Measurements from ENCODE around the gene ATP8B2.
A peak's percentile ranks its signal among the peaks of the same experiment; 100 is the strongest.
"Not testable (repeated sequence)": the region's sequence is repeated elsewhere in the genome, so short reads cannot be mapped to it uniquely, and the experiment has no call there.

The ATP8B2 gene

DNA sequence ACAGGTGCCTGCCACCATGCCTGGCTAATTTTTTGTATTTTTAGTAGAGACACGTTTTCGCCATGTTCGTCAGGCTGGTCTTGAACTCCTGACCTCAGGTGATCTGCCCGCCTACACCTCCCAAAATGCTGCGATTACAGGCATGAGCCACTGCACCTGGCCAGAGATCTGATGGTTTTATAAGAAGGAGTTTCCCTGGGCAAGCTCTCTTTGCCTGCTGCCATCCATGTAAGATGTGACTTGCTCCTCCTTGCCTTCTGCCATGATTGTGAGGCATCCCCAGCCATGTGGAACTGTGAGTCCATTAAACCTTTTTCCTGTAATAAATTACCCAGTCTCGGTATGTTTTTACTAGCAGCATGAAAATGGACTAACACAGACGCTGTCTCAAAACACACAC is 16.2 kb upstream of the ATP8B2 start:
- H3K27me3 ChIP-seq (ENCODE audit: insufficient read depth, low read length); H3K4me1 ChIP-seq (ENCODE audit: insufficient read depth, low read length): not testable (repeated sequence)

DNA sequence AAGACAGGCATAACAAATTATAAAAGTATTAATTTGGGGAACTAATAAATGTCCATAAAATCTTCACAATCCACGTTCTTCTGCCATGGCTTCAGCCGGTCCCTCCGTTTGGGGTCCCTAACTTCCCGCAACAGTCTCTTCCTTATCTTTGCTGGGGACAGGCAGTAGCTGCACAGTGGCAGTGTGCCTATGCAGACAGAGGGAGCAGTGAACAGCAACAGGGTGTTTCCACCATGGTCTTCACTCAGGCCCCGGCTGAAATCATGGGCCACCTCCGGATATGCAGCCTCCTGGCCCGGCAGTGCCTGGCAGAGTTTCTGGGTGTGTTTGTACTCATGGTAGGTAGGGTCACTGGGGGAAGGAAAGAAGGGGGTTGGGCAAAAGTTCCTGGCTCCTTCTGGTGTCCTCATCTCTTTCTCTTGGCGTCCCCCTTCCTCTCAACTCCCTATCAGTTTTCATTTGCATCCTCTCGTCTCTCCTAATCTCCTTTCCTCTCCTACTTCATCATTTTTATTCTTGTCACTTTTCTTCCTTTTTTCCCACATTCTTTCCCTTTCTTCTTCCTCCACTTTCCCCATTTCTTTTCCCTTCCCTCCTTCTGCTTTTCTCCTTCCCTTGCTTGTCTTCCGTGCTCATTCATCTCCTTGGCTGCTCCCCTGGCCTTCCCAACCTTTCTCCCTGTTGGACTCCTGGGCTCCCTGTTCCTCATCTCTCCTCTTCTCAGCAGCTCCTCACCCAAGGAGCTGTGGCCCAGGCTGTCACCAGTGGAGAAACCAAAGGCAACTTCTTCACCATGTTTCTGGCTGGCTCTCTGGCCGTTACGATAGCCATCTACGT is 12.9 kb upstream of the ATP8B2 start:
- H3K4me1 ChIP-seq (ENCODE audit: insufficient read depth, low read length); H3K27me3 ChIP-seq (ENCODE audit: insufficient read depth, low read length); H3K36me3 ChIP-seq (ENCODE audit: insufficient read depth, low read depth, low read length); H3K27ac ChIP-seq (ENCODE audit: low read length); H3K4me3 ChIP-seq (ENCODE audit: low read length); H3K9ac ChIP-seq (ENCODE audit: low read depth, low read length): not testable (repeated sequence)
- H3K9me3 ChIP-seq (ENCODE audit: insufficient read depth, low read depth, low read length), result peaks cover 17% of the 10 kb centered on the region; the same call in 1 of the 2 replicates

More for the DNA sequence above, 16.2 kb upstream of the ATP8B2 start:
- H3K9ac ChIP-seq (ENCODE audit: low read depth, low read length); H3K4me3 ChIP-seq (ENCODE audit: low read length); H3K9me3 ChIP-seq (ENCODE audit: insufficient read depth, low read depth, low read length); H3K27ac ChIP-seq (ENCODE audit: low read length); H3K36me3 ChIP-seq (ENCODE audit: insufficient read depth, low read depth, low read length): not testable (repeated sequence)

- Histone ChIP-seq H3K9me3 (ENCODE audit: insufficient read depth, low read depth, low read length) (peaks cover 18% of the 10 kb centered on the region; the same call in 1 of the 2 replicates), H3K4me1 (ENCODE audit: insufficient read depth, low read length) (no peaks in the 10 kb centered on the region), H3K36me3 (ENCODE audit: insufficient read depth, low read depth, low read length) (no peaks in the 10 kb centered on the region), H3K9ac (ENCODE audit: low read depth, low read length) (no peak overlapping the region), H3K4me3 (ENCODE audit: low read length) (no peak overlapping the region), H3K27ac (ENCODE audit: low read length) (no peak overlapping the region), H3K27me3 (ENCODE audit: insufficient read depth, low read length) (no peaks in the 10 kb centered on the region)
Observed at GRCh38 chr1:154313066-154313356, 12.3 kb upstream of the ATP8B2 start.

- peaks cover 18% of the 10 kb centered on the region; the same call in 1 of the 2 replicates for H3K9me3 ChIP-seq (ENCODE audit: insufficient read depth, low read depth, low read length)
- H3K4me3 ChIP-seq (ENCODE audit: low read length), result not testable (repeated sequence)
Observed at GRCh38 chr1:154314226-154314625, 11.1 kb upstream of the ATP8B2 start.

DNA sequence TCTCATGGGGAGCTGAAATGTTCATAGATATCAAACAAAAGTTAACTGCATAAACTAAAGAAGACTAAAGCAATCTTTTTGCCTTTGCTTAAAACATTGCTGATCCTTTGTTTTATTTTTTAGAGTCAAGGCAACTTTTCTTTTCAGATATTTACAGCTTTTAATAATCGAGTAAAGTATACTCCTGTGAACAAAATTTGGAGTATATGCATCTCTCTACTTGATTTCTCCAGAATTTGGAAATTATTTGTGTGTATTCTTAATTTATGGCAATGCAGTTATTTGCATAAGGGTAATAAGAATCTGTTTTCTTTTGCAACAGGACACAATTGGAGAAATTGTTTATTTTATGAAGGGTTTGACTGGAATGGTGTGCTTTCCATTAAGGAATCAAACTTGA is 8.6 kb upstream of the ATP8B2 start:
- H3K4me1 ChIP-seq (ENCODE audit: insufficient read depth, low read length), result no peaks in the 10 kb centered on the region
- no peak overlapping the region for H3K4me3 ChIP-seq (ENCODE audit: low read length)
- no peaks in the 10 kb centered on the region for H3K36me3 ChIP-seq (ENCODE audit: insufficient read depth, low read depth, low read length)
- no peak overlapping the region for H3K27ac ChIP-seq (ENCODE audit: low read length)
- no peak overlapping the region for H3K9ac ChIP-seq (ENCODE audit: low read depth, low read length)
- H3K27me3 ChIP-seq (ENCODE audit: insufficient read depth, low read length), result no peaks in the 10 kb centered on the region
- H3K9me3 ChIP-seq (ENCODE audit: insufficient read depth, low read depth, low read length), result peaks cover 18% of the 10 kb centered on the region; the same call in 1 of the 2 replicates

More at GRCh38 chr1:154314226-154314625, 11.1 kb upstream of the ATP8B2 start:
- not testable (repeated sequence) for H3K36me3 ChIP-seq (ENCODE audit: insufficient read depth, low read depth, low read length); H3K27ac ChIP-seq (ENCODE audit: low read length); H3K27me3 ChIP-seq (ENCODE audit: insufficient read depth, low read length); H3K9ac ChIP-seq (ENCODE audit: low read depth, low read length); H3K4me1 ChIP-seq (ENCODE audit: insufficient read depth, low read length)

- no peak overlapping the region for H3K4me3 ChIP-seq (ENCODE audit: low read length)
- peaks cover 18% of the 10 kb centered on the region; the same call in 1 of the 2 replicates for H3K9me3 ChIP-seq (ENCODE audit: insufficient read depth, low read depth, low read length)
- H3K9ac ChIP-seq (ENCODE audit: low read depth, low read length), result no peak overlapping the region
- H3K36me3 ChIP-seq (ENCODE audit: insufficient read depth, low read depth, low read length), result no peaks in the 10 kb centered on the region
- H3K27me3 ChIP-seq (ENCODE audit: insufficient read depth, low read length), result 0 out of 2 replicates have a peak, but pooled peaks cover 8% of the 10 kb centered on the region
- no peak overlapping the region for H3K27ac ChIP-seq (ENCODE audit: low read length)
- no peaks in the 10 kb centered on the region for H3K4me1 ChIP-seq (ENCODE audit: insufficient read depth, low read length)
Observed at GRCh38 chr1:154318386-154318785, 6.9 kb upstream of the ATP8B2 start.

DNA sequence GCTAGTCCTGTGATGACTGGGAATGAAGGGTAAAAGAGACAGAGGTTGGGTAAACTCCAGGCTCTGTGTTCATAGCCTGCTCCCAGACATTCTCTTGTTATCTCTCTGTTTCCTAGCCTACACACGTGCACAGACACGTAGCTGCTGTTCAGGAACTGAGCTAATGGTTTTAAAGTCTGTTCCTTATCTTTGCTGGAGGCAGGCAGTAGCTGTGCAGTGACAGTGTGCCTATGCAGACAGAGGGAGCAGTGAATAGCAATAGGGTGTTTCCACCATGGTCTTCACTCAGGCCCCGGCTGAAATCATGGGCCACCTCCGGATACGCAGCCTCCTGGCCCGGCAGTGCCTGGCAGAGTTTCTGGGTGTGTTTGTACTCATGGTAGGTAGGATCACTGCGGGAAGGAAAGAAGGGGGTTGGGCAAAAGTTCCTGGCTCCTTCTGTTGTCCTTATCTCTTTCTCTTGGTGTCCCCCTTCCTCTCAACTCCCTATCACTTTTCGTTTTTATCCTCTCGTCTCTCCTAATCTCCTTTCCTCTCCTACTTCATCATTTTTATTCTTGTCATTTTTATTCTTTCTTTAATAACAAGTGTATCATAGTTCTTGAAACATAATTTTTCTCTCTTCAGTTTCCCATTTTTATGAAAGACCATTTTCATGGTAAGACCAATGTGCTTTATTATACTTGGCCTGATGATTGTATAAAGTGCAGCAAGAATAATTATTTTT is 4.3 kb upstream of the ATP8B2 start, which contains the start of gene AQP10:
TSS of gene AQP10 (plus strand) at position 212 of the 727 bp plus-strand sequence. CDS start at position 275, 63 bp downstream.
- no peaks in the 10 kb centered on the region for H3K36me3 ChIP-seq (ENCODE audit: insufficient read depth, low read depth, low read length)
- H3K9me3 ChIP-seq (ENCODE audit: insufficient read depth, low read depth, low read length), result peaks cover 15% of the 10 kb centered on the region; the same call in 1 of the 2 replicates
- H3K4me3 ChIP-seq (ENCODE audit: low read length), result no peak within 1 kb of the TSS
- H3K9ac ChIP-seq (ENCODE audit: low read depth, low read length), result no peak within 1 kb of the TSS
- H3K27ac ChIP-seq (ENCODE audit: low read length), result no peak within 1 kb of the TSS
- H3K4me1 ChIP-seq (ENCODE audit: insufficient read depth, low read length), result peaks cover 4% of the 10 kb centered on the region; the same call in 1 of the 2 replicates
- H3K27me3 ChIP-seq (ENCODE audit: insufficient read depth, low read length), result 0 out of 2 replicates have a peak, but pooled peaks cover 12% of the 10 kb centered on the region

GRCh38 chr1:154321609-154321934 is 3.8 kb upstream of the ATP8B2 start:
- Histone ChIP-seq H3K27me3 (ENCODE audit: insufficient read depth, low read length) (0 out of 2 replicates have a peak, but pooled peaks cover 12% of the 10 kb centered on the region), H3K9me3 (ENCODE audit: insufficient read depth, low read depth, low read length) (peaks cover 10% of the 10 kb centered on the region; the same call in 1 of the 2 replicates)
- H3K36me3 ChIP-seq (ENCODE audit: insufficient read depth, low read depth, low read length); H3K4me1 ChIP-seq (ENCODE audit: insufficient read depth, low read length); H3K4me3 ChIP-seq (ENCODE audit: low read length); H3K9ac ChIP-seq (ENCODE audit: low read depth, low read length); H3K27ac ChIP-seq (ENCODE audit: low read length): not testable (repeated sequence)

- Histone ChIP-seq H3K4me3 (ENCODE audit: low read length) (no peak overlapping the region), H3K4me1 (ENCODE audit: insufficient read depth, low read length) (peaks cover 20% of the 10 kb centered on the region), H3K27ac (ENCODE audit: low read length) (no peak overlapping the region), H3K9me3 (ENCODE audit: insufficient read depth, low read depth, low read length) (no peaks in the 10 kb centered on the region), H3K36me3 (ENCODE audit: insufficient read depth, low read depth, low read length) (no peaks in the 10 kb centered on the region), H3K9ac (ENCODE audit: low read depth, low read length) (no peak overlapping the region), H3K27me3 (ENCODE audit: insufficient read depth, low read length) (0 out of 2 replicates have a peak, but pooled peaks cover 12% of the 10 kb centered on the region)
Observed at GRCh38 chr1:154323493-154323892, 1.8 kb upstream of the ATP8B2 start.

- H3K4me1 ChIP-seq (ENCODE audit: insufficient read depth, low read length), result peaks cover 24% of the 10 kb centered on the region
- H3K4me3 ChIP-seq (ENCODE audit: low read length), result peak overlapping the region; percentile 98; the same call in 1 of the 2 replicates
- 0 out of 2 replicates have a peak, but pooled peaks cover 12% of the 10 kb centered on the region for H3K27me3 ChIP-seq (ENCODE audit: insufficient read depth, low read length)
- H3K27ac ChIP-seq (ENCODE audit: low read length), result no peak overlapping the region
- no peak overlapping the region for H3K9ac ChIP-seq (ENCODE audit: low read depth, low read length)
- H3K36me3 ChIP-seq (ENCODE audit: insufficient read depth, low read depth, low read length), result no peaks in the 10 kb centered on the region
- no peaks in the 10 kb centered on the region for H3K9me3 ChIP-seq (ENCODE audit: insufficient read depth, low read depth, low read length)
Observed at GRCh38 chr1:154324241-154324640, 1.1 kb upstream of the ATP8B2 start.

GRCh38 chr1:154325583-154326545 is 539 bp downstream of the ATP8B2 start:
- peaks cover 6% of the 10 kb centered on the region for H3K36me3 ChIP-seq (ENCODE audit: insufficient read depth, low read depth, low read length)
- H3K27me3 ChIP-seq (ENCODE audit: insufficient read depth, low read length), result 0 out of 2 replicates have a peak, but pooled peaks cover 12% of the 10 kb centered on the region
- peaks cover 31% of the 10 kb centered on the region for H3K4me1 ChIP-seq (ENCODE audit: insufficient read depth, low read length)
- H3K4me3 ChIP-seq (ENCODE audit: low read length), result peak overlapping the region; percentile 98
- no peaks in the 10 kb centered on the region for H3K9me3 ChIP-seq (ENCODE audit: insufficient read depth, low read depth, low read length)
- H3K9ac ChIP-seq (ENCODE audit: low read depth, low read length), result peak overlapping the region; percentile 86; the same call in 1 of the 2 replicates
- peak overlapping the region; percentile 76 for H3K27ac ChIP-seq (ENCODE audit: low read length)

All from iPS-20b (cell line).